ENCODE measurements around the gene PPFIA1. TPM values are rescaled to one million over a fixed set of nuclear protein-coding genes. Genes with fewer than 3 reads are reported as not detected.

PPFIA1 gene
- polyA plus RNA-seq, 1 of the 3 experiments (the other 2 are of a cell fraction): 37.4 TPM

- H3F3A ChIP-seq (replicated peaks; ENCODE audit: insufficient read depth): peaks cover 6% of the 10 kb centered on the region
- H3K27ac ChIP-seq (ENCODE audit: low read depth in 2 of 2, low read length in 1 of 2): no peak overlapping the region
- H2AFZ ChIP-seq (ENCODE audit: low read depth): no peak overlapping the region
- POLR2A ChIA-PET: no interaction called here
- TF ChIP-seq YY1 (IDR thresholded peaks at IDR 0.05; ENCODE audit: low read depth) (no peak), USF1 (IDR thresholded peaks at IDR 0.05; ENCODE audit: borderline replicate concordance, low read depth) (no peak), FOSL2 (IDR thresholded peaks at IDR 0.05; ENCODE audit: borderline replicate concordance, low read depth) (no peak), TCF12 (IDR thresholded peaks at IDR 0.05) (no peak), SMC3 (IDR thresholded peaks at IDR 0.05; ENCODE audit: low read depth, low read length) (no peak), FOXJ3 (CRISPR knock-in tag; IDR thresholded peaks at IDR 0.05) (no peak), POLR2AphosphoS5 (IDR thresholded peaks at IDR 0.05; ENCODE audit: low read depth, low read length) (no peak), SIN3A (IDR thresholded peaks at IDR 0.05; ENCODE audit: borderline replicate concordance, low read depth, low read length) (no peak), NFIC (IDR thresholded peaks at IDR 0.05; ENCODE audit: borderline replicate concordance) (no peak), USF2 (IDR thresholded peaks at IDR 0.05; ENCODE audit: borderline replicate concordance, low read depth, low read length) (no peak)
- no peak overlapping the region for H3K4me3 ChIP-seq (ENCODE audit: low read depth in 2 of 2, low read length in 1 of 2)
- no peaks in the 10 kb centered on the region for H3K9me3 ChIP-seq
- H3K9me2 ChIP-seq: no peaks in the 10 kb centered on the region
- no peak overlapping the region for H3K9ac ChIP-seq
- no peak for DNase-seq
- H3K4me1 ChIP-seq (ENCODE audit: control insufficient read depth in 1 of 2, insufficient read depth in 2 of 2, low read depth in 1 of 2, low read length in 1 of 2): no peaks in the 10 kb centered on the region
- no peaks in the 10 kb centered on the region; the same call in 1 of the 2 replicates for H3K79me2 ChIP-seq (ENCODE audit: insufficient read depth)
- WGBS (ENCODE audit: low lambda C conversion rate): 100% methylated on average over 3 of the region's 3 CpGs
- H3K27me3 ChIP-seq (ENCODE audit: insufficient read depth): no peaks in the 10 kb centered on the region
- no peak overlapping the region for H3K4me2 ChIP-seq
- peaks cover 35 to 71% of the 10 kb centered on the region in 2 experiments for H3K36me3 ChIP-seq (replicated peaks in 1 of 2; ENCODE audit: control insufficient read depth in 1 of 2, insufficient read depth in 2 of 2, low read length in 1 of 2)
- H4K20me1 ChIP-seq (ENCODE audit: insufficient read depth): no peaks in the 10 kb centered on the region
- CTCF ChIA-PET: no interaction called here
Measured at GRCh38 chr11:70351646-70352045, 81.2 kb downstream of the PPFIA1 start.

GRCh38 chr11:70352100-70352499, 81.6 kb downstream of the PPFIA1 start:
- no peak for TF ChIP-seq USF2 (IDR thresholded peaks at IDR 0.05; ENCODE audit: borderline replicate concordance, low read depth, low read length)
- CTCF ChIA-PET: no interaction called here
- Histone ChIP-seq H3K36me3 (replicated peaks in 1 of 2; ENCODE audit: control insufficient read depth in 1 of 2, insufficient read depth in 2 of 2, low read length in 1 of 2) (peaks cover 39 to 72% of the 10 kb centered on the region in 2 experiments), H3K4me3 (ENCODE audit: low read depth in 2 of 2, low read length in 1 of 2) (no peak overlapping the region), H3K4me2 (no peak overlapping the region), H3K4me1 (ENCODE audit: control insufficient read depth in 1 of 2, insufficient read depth in 2 of 2, low read depth in 1 of 2, low read length in 1 of 2) (no peaks in the 10 kb centered on the region), H3K9ac (no peak overlapping the region), H3F3A (replicated peaks; ENCODE audit: insufficient read depth) (peaks cover 6% of the 10 kb centered on the region), H3K27me3 (ENCODE audit: insufficient read depth) (no peaks in the 10 kb centered on the region), H3K9me3 (no peaks in the 10 kb centered on the region), H3K27ac (ENCODE audit: low read depth in 2 of 2, low read length in 1 of 2) (no peak overlapping the region), H3K79me2 (ENCODE audit: insufficient read depth) (no peaks in the 10 kb centered on the region; the same call in 1 of the 2 replicates), H3K9me2 (no peaks in the 10 kb centered on the region), H4K20me1 (ENCODE audit: insufficient read depth) (no peaks in the 10 kb centered on the region), H2AFZ (ENCODE audit: low read depth) (no peak overlapping the region)
- no peak for DNase-seq
- 91% methylated on average over 1 of the region's 1 CpG for WGBS (ENCODE audit: low lambda C conversion rate)
- POLR2A ChIA-PET: interaction anchor here (0.7 kb wide), 1 partner anchor 447 kb away, joined by 3 read pairs; no protein-coding TSS in a partner anchor
